GM19463 (cell line): ENCODE data around the gene TANGO2.

Source experiments
- ATAC-seq: cut with Tn5 transposase; IDR thresholded peaks from one replicate; pipeline ENCODE4 v1.9.1; 2021; ENCODE audit warnings: mild to moderate bottlenecking, moderate library complexity; ENCODE audit not compliant: unreplicated experiment

TANGO2 gene

GRCh38 chr22:20011123-20011992, 9.6 kb upstream of the TANGO2 start:
- no peak for ATAC-seq

GRCh38 chr22:20011993-20012740, 8.7 kb upstream of the TANGO2 start:
- no peak for ATAC-seq

GRCh38 chr22:20012741-20013331, 8.1 kb upstream of the TANGO2 start:
- ATAC-seq, result no peak

- no peak for ATAC-seq
These were observed 7.5 kb upstream of the TANGO2 start for GRCh38 chr22:20013382-20013871.

GRCh38 chr22:20014526-20015186, 6.3 kb upstream of the TANGO2 start:
- no peak for ATAC-seq

- ATAC-seq, result no peak
These were observed 5.7 kb upstream of the TANGO2 start for GRCh38 chr22:20015187-20015625.

- no peak for ATAC-seq
These were observed 4.8 kb upstream of the TANGO2 start for GRCh38 chr22:20015971-20016733.

GRCh38 chr22:20016734-20017621, 3.9 kb upstream of the TANGO2 start, which contains the start of gene ARVCF:
Gene ARVCF, minus strand, starts transcription at chr22:20016823. Its CDS starts 26,029 bp downstream, at chr22:19990794.
- ATAC-seq, result peak; percentile 66

GRCh38 chr22:20017622-20017958, 3.3 kb upstream of the TANGO2 start:
- ATAC-seq, result no peak

GRCh38 chr22:20018001-20018400, 2.9 kb upstream of the TANGO2 start:
- no peak for ATAC-seq

- ATAC-seq, result no peak
These were observed 1.0 kb upstream of the TANGO2 start for GRCh38 chr22:20019661-20020532.

- ATAC-seq, result no peak
These were observed 579 bp downstream of the TANGO2 start for GRCh38 chr22:20021196-20022181.

GRCh38 chr22:20022231-20022977, 1.5 kb downstream of the TANGO2 start:
- ATAC-seq, result no peak

GRCh38 chr22:20022978-20023613, 2.2 kb downstream of the TANGO2 start:
- no peak for ATAC-seq

- no peak for ATAC-seq
These were observed 3.3 kb downstream of the TANGO2 start for GRCh38 chr22:20024225-20024624.
